Measurements from ENCODE around the gene NACC2. TPM values are rescaled to one million over a fixed set of nuclear protein-coding genes. Genes with fewer than 3 reads are reported as not detected.

NACC2 gene
- total RNA-seq, 1 donor from 2014 or later = 5.4 TPM

DNA sequence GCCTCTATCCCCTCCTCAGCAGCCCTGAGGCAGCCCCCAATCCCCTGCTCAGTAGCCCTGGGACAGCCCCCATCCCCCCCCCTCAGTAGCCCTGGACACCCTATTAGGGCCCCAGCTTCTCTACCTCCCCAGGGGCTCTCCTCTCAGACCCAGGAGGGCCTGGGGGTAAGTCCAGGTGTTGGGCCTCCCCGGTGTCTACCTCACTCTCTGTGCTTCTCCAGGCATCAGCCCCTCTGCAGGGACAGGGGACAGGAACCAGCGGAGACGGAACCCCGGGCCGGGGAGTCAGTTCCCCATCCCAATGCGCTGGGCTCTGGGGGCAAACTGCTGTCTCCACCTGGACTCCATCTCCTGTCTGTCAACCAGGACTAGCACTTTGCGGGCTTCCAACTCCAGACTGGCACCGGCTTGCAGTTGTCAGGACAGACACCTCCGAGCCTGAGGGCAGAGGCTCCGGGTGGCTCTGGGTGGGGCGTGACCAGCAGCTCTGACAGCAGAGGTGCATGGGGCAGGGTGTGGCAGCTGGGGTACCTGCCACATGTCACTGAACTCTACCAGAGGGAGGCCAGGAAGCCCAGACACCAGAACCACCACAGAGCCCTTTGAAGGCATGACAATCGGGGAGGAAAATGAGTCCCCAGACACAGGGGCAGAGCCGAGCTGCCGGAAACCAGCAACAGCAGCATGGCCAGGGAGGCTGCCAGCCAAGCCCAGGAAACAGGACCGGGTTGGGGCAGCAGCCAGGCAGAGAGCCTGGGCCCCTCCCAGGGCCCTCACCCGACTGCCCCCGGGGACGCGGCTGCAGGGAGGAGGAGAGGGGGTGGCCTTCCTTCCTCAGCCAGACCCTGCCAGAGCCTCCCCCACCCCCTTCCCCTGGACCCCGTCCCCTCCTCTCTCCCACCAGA lies 116.2 kb downstream of the NACC2 start:
- Mint-ChIP-seq H3K9me3 (no peaks in the 10 kb centered on the region), H3K4me3 (ENCODE audit: low read depth) (no peak overlapping the region), H3K36me3 (ENCODE audit: low read depth) (no peaks in the 10 kb centered on the region), H3K27me3 (ENCODE audit: low read depth) (peaks cover 4% of the 10 kb centered on the region), H3K27ac (no peak overlapping the region), H3K4me1 (ENCODE audit: low read depth) (no peaks in the 10 kb centered on the region)
- intact Hi-C loops (cut with micrococcal nuclease) = no loop called here
- DNase-seq (ENCODE audit: low spot score) = no peak

- Mint-ChIP-seq H3K4me3 (ENCODE audit: low read depth) (no peak overlapping the region), H3K36me3 (ENCODE audit: low read depth) (no peaks in the 10 kb centered on the region), H3K4me1 (ENCODE audit: low read depth) (no peaks in the 10 kb centered on the region), H3K27me3 (ENCODE audit: low read depth) (peaks cover 4% of the 10 kb centered on the region), H3K9me3 (no peaks in the 10 kb centered on the region), H3K27ac (no peak overlapping the region)
- DNase-seq (ENCODE audit: low spot score) = no peak
- intact Hi-C loops (cut with micrococcal nuclease) = no loop called here
These were observed 118.1 kb downstream of the NACC2 start for GRCh38 chr9:135976944-135977343.

- no peak for DNase-seq (ENCODE audit: low spot score)
- H3K27me3 Mint-ChIP-seq (ENCODE audit: low read depth) = peaks cover 4% of the 10 kb centered on the region
- no peak overlapping the region for H3K27ac Mint-ChIP-seq
- intact Hi-C loops (cut with micrococcal nuclease) = no loop called here
- no peaks in the 10 kb centered on the region for H3K36me3 Mint-ChIP-seq (ENCODE audit: low read depth)
- H3K9me3 Mint-ChIP-seq = no peaks in the 10 kb centered on the region
- no peaks in the 10 kb centered on the region for H3K4me1 Mint-ChIP-seq (ENCODE audit: low read depth)
- H3K4me3 Mint-ChIP-seq (ENCODE audit: low read depth) = no peak overlapping the region
These were observed 118.6 kb downstream of the NACC2 start for GRCh38 chr9:135976531-135976930.

GRCh38 chr9:135975834-135976233 lies 119.3 kb downstream of the NACC2 start:
- intact Hi-C loops (cut with micrococcal nuclease) = no loop called here
- Mint-ChIP-seq H3K27me3 (ENCODE audit: low read depth) (peaks cover 4% of the 10 kb centered on the region), H3K4me1 (ENCODE audit: low read depth) (no peaks in the 10 kb centered on the region), H3K4me3 (ENCODE audit: low read depth) (no peak overlapping the region), H3K27ac (no peak overlapping the region), H3K9me3 (no peaks in the 10 kb centered on the region), H3K36me3 (ENCODE audit: low read depth) (no peaks in the 10 kb centered on the region)
- no peak for DNase-seq (ENCODE audit: low spot score)

DNA sequence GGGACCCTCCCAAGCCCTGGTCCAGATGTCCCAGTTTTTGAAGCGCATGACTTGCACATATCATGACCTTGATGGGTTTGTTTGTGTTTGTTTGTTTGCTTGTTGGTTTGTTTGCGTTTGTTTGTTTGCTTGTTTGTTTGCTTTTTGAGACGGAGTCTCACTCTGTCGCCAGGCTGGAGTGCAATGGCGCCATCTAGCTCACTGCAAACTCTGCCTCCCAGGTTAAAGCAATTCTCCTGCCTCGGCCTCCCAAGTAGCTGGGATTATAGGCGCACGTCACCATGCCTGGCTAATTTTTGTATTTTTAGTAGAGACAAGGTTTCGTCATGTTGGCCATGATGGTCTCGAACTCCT lies 120.9 kb downstream of the NACC2 start:
- H3K4me1 Mint-ChIP-seq (ENCODE audit: low read depth) = no peaks in the 10 kb centered on the region
- no peaks in the 10 kb centered on the region for H3K9me3 Mint-ChIP-seq
- intact Hi-C loops (cut with micrococcal nuclease) = no loop called here
- no peaks in the 10 kb centered on the region for H3K36me3 Mint-ChIP-seq (ENCODE audit: low read depth)
- no peak overlapping the region for H3K4me3 Mint-ChIP-seq (ENCODE audit: low read depth)
- H3K27me3 Mint-ChIP-seq (ENCODE audit: low read depth) = peaks cover 7% of the 10 kb centered on the region
- no peak overlapping the region for H3K27ac Mint-ChIP-seq
- DNase-seq (ENCODE audit: low spot score) = no peak

- Mint-ChIP-seq H3K36me3 (ENCODE audit: low read depth) (no peaks in the 10 kb centered on the region), H3K4me1 (ENCODE audit: low read depth) (no peaks in the 10 kb centered on the region), H3K4me3 (ENCODE audit: low read depth) (no peak overlapping the region), H3K27ac (no peak overlapping the region), H3K27me3 (ENCODE audit: low read depth) (peaks cover 3% of the 10 kb centered on the region), H3K9me3 (no peaks in the 10 kb centered on the region)
- intact Hi-C loops (cut with micrococcal nuclease) = no loop called here
- DNase-seq (ENCODE audit: low spot score) = no peak
These were observed 121.5 kb downstream of the NACC2 start for GRCh38 chr9:135973277-135974219.

- Mint-ChIP-seq H3K36me3 (ENCODE audit: low read depth) (no peaks in the 10 kb centered on the region), H3K27ac (no peak overlapping the region), H3K9me3 (no peaks in the 10 kb centered on the region), H3K4me1 (ENCODE audit: low read depth) (peaks cover 2% of the 10 kb centered on the region), H3K27me3 (ENCODE audit: low read depth) (peaks cover 3% of the 10 kb centered on the region), H3K4me3 (ENCODE audit: low read depth) (no peak overlapping the region)
- peak; percentile 31 for DNase-seq (ENCODE audit: low spot score)
- intact Hi-C loops (cut with micrococcal nuclease) = no loop called here
These were observed 123.2 kb downstream of the NACC2 start for GRCh38 chr9:135971892-135972291.

DNA sequence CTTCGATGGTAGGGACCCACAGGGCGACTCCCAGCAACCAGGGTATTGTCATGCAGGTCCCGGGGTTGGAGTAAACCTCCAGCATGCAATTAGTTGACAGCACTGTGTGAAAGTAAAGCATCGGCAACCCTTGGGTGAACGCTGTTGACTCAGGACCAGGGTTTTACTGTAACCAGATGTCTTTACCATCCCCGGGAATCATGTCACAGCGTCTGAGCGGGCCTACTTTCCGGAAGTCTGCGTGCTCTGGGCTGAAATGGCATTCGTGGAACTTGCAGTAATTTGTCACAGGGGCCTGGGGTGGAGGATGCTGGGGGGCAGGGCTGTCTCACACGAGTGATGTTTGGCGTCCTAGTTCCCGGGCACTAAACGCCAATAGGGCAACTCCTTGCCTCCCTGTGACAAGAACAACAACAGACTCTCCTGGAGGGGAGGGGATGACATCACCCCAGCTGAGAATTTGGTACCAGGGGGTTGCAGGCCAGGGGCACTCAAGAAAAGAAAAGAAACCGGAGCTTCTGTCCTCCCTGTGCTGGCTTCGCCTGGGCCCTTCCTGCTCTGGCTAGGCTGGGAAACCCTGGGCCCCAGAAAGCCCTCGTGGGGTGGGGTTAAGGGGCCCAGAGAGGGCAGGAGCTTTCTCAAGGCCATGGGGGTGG lies 123.8 kb downstream of the NACC2 start:
- intact Hi-C loops (cut with micrococcal nuclease) = no loop called here
- Mint-ChIP-seq H3K27ac (no peak overlapping the region), H3K36me3 (ENCODE audit: low read depth) (no peaks in the 10 kb centered on the region), H3K4me1 (ENCODE audit: low read depth) (peaks cover 2% of the 10 kb centered on the region), H3K9me3 (no peaks in the 10 kb centered on the region), H3K4me3 (ENCODE audit: low read depth) (no peak overlapping the region), H3K27me3 (ENCODE audit: low read depth) (peaks cover 3% of the 10 kb centered on the region)
- DNase-seq (ENCODE audit: low spot score) = no peak

DNA sequence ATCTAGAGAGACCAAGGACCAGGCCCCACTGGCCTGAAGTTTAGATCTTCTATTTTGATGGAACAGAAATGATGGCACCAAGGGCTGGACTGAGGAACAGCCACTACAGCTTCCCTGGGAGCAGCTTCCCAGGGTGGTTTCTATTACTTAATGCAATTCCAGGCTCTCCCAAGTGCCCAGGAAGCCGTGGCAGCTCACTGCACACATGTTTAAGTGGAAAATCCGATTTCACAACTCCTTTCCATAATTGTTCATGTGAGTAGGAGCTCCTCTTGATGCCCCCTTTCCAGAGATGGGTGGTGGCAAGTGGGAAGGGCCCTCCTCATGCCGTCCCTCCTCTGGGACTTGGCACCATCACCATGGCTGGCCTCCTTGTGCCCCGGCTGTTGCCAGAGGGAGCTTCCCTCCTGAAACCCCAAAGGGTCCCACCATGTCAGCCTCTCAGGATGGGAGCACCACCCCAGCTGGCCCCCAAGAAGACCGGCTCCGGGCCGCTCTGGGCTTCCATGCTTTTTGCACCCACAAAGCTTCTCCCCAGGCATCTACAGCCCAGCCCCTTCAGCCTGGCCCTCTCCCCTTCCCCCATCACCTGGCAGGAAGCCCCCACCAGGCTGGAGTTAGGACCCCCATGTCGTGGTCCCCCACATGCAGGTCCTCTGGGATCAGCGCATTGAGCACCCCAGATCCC lies 124.8 kb downstream of the NACC2 start:
- H3K9me3 Mint-ChIP-seq = no peaks in the 10 kb centered on the region
- H3K4me3 Mint-ChIP-seq (ENCODE audit: low read depth) = no peak overlapping the region
- H3K27ac Mint-ChIP-seq = no peak overlapping the region
- no peak for DNase-seq (ENCODE audit: low spot score)
- intact Hi-C loops (cut with micrococcal nuclease) = no loop called here
- H3K27me3 Mint-ChIP-seq (ENCODE audit: low read depth) = peaks cover 3% of the 10 kb centered on the region
- H3K36me3 Mint-ChIP-seq (ENCODE audit: low read depth) = no peaks in the 10 kb centered on the region
- peaks cover 2% of the 10 kb centered on the region for H3K4me1 Mint-ChIP-seq (ENCODE audit: low read depth)

DNA sequence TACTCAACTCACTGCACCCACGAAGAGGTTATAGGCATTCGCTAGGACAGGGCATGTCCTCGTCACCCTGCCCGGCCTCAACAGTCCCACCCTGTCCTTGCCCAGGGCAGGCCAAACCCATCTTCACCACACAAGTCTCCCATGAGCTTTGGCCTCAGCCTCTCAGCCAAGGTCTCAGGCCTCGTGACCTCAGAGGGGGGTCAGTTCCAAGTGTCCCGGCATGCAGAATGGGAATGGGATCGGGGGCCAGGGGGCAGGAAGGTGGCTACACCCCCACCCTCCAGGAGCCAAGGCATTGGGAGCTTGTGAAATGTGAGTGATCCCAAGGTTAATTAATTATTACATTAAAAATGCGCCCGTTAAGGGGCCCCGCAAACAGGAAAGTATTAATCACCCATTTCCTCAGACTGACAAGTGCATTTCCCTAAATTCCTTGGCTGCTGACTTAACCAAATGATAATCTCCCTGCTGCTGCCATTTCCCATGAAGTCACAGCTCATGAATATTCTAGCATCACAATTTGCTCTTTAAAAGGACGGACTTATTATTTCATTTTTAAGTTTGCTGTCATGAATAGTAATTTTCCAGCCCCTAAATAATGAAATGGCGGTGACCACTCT lies 125.9 kb downstream of the NACC2 start:
- Mint-ChIP-seq H3K4me1 (ENCODE audit: low read depth) (peaks cover 2% of the 10 kb centered on the region), H3K36me3 (ENCODE audit: low read depth) (no peaks in the 10 kb centered on the region), H3K9me3 (no peaks in the 10 kb centered on the region), H3K27me3 (ENCODE audit: low read depth) (peaks cover 3% of the 10 kb centered on the region), H3K4me3 (ENCODE audit: low read depth) (no peak overlapping the region), H3K27ac (no peak overlapping the region)
- intact Hi-C loops (cut with micrococcal nuclease) = no loop called here
- no peak for DNase-seq (ENCODE audit: low spot score)

GRCh38 chr9:135968601-135969000 lies 126.5 kb downstream of the NACC2 start:
- Mint-ChIP-seq H3K4me3 (ENCODE audit: low read depth) (no peak overlapping the region), H3K27me3 (ENCODE audit: low read depth) (peaks cover 3% of the 10 kb centered on the region), H3K36me3 (ENCODE audit: low read depth) (no peaks in the 10 kb centered on the region), H3K4me1 (ENCODE audit: low read depth) (peaks cover 2% of the 10 kb centered on the region), H3K9me3 (no peaks in the 10 kb centered on the region), H3K27ac (no peak overlapping the region)
- intact Hi-C loops (cut with micrococcal nuclease) = no loop called here
- no peak for DNase-seq (ENCODE audit: low spot score)

GRCh38 chr9:135968083-135968476 lies 127.0 kb downstream of the NACC2 start:
- intact Hi-C loops (cut with micrococcal nuclease) = no loop called here
- H3K4me1 Mint-ChIP-seq (ENCODE audit: low read depth) = peaks cover 2% of the 10 kb centered on the region

More at GRCh38 chr9:135968083-135968476, 127.0 kb downstream of the NACC2 start:
- Mint-ChIP-seq H3K9me3 (no peaks in the 10 kb centered on the region), H3K27me3 (ENCODE audit: low read depth) (peaks cover 3% of the 10 kb centered on the region), H3K27ac (no peak overlapping the region), H3K4me3 (ENCODE audit: low read depth) (no peak overlapping the region), H3K36me3 (ENCODE audit: low read depth) (no peaks in the 10 kb centered on the region)
- DNase-seq (ENCODE audit: low spot score) = no peak
